Prostate gland (tissue), 2 donors: ENCODE measurements around the gene SFT2D1.

Experiments used
- CTCF ChIP-seq, 4 experiments: fragments of 200-600 bp in 2 of 4; fragments of 450-650 bp in 2 of 4; sonication (generic) in 2 of 4; IDR thresholded peaks; 1 replicate in 3 of 4; 2 replicates in 1 of 4; pipeline ENCODE4 v1.5.1; 2016 to 2019; ENCODE audit warnings: antibody characterized with exemption in 4 of 4, mild to moderate bottlenecking in 2 of 4, moderate library complexity in 2 of 4
- POLR2AphosphoS5 ChIP-seq: sonication (generic); formaldehyde crosslinking; IDR thresholded peaks from one replicate; pipeline ENCODE4 v1.6.1; 2017; ENCODE audit warnings: antibody characterized with exemption

GRCh38 chr6:166364456-166364855 is 22.1 kb upstream of the SFT2D1 start:
- TF ChIP-seq POLR2AphosphoS5 (no peak), CTCF (IDR thresholded peaks at IDR 0.05) (no peak)
